ENCODE measurements around the gene VEZT.

GRCh38 chr12:95304673-95305198, 87.1 kb downstream of the VEZT start:
- TF ChIP-seq, protein P1, sequence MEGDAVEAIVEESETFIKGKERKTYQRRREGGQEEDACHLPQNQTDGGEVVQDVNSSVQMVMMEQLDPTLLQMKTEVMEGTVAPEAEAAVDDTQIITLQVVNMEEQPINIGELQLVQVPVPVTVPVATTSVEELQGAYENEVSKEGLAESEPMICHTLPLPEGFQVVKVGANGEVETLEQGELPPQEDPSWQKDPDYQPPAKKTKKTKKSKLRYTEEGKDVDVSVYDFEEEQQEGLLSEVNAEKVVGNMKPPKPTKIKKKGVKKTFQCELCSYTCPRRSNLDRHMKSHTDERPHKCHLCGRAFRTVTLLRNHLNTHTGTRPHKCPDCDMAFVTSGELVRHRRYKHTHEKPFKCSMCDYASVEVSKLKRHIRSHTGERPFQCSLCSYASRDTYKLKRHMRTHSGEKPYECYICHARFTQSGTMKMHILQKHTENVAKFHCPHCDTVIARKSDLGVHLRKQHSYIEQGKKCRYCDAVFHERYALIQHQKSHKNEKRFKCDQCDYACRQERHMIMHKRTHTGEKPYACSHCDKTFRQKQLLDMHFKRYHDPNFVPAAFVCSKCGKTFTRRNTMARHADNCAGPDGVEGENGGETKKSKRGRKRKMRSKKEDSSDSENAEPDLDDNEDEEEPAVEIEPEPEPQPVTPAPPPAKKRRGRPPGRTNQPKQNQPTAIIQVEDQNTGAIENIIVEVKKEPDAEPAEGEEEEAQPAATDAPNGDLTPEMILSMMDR (IDR thresholded peaks at IDR 0.05; ENCODE audit: low read depth, low read length): no peak
- TF ChIP-seq POLR2A (IDR thresholded peaks at IDR 0.05; ENCODE audit: extremely low read depth, insufficient read length): no peak

All from NB4 (cell line).